Measurements from ENCODE around the gene MGMT. TPM values are rescaled to one million over a fixed set of nuclear protein-coding genes. Genes with fewer than 3 reads are reported as not detected.

MGMT gene
- total and polyA plus RNA-seq, 8 donors = 1.2 to 37.8 (median 21.3) TPM

GRCh38 chr10:129450391-129450790, 16.6 kb upstream of the MGMT start:
- H3K27ac ChIP-seq = no peak overlapping the region
- no peak for DNase-seq
- no peak overlapping the region for H3K4me3 ChIP-seq
- WGBS, 5 donors = 67 to 81% (median 76%) methylated on average over 3 of the region's 3 CpGs
- no peaks in the 10 kb centered on the region for H3K9me3 ChIP-seq
- intact Hi-C loops (cut with DNase I; ENCODE audit: low total_unique reads) = no loop called here
- peaks cover 0 to 23% (median 0%) of the 10 kb centered on the region in 3 donors for H3K27me3 ChIP-seq
- no peaks in the 10 kb centered on the region for H3K36me3 ChIP-seq
- H3K4me1 ChIP-seq = no peaks in the 10 kb centered on the region
- TF ChIP-seq EP300 (IDR thresholded peaks at IDR 0.05) (no peak), CTCF (IDR thresholded peaks at IDR 0.05) (no peak), POLR2A (IDR thresholded peaks at IDR 0.05) (no peak)

- no peak for DNase-seq
- 68 to 83% (median 72%) methylated on average over 6 of the region's 6 CpGs for WGBS, 5 donors
Observed at GRCh38 chr10:129455625-129456024, 11.4 kb upstream of the MGMT start.

GRCh38 chr10:129459762-129460539, 7.1 kb upstream of the MGMT start:
- Histone ChIP-seq H3K4me3 (no peak overlapping the region), H3K27me3 (peaks cover 0 to 35% (median 0%) of the 10 kb centered on the region in 3 donors), H3K9me3 (no peaks in the 10 kb centered on the region), H3K4me1 (peaks cover 0 to 8% (median 0%) of the 10 kb centered on the region in 4 donors), H3K27ac (no peak overlapping the region), H3K36me3 (no peaks in the 10 kb centered on the region)
- 88 to 95% (median 92%) methylated on average over 10 of the region's 10 CpGs for WGBS, 5 donors
- no peak for DNase-seq
- intact Hi-C loops (cut with DNase I; ENCODE audit: low total_unique reads) = loop anchor here (10.0 kb wide), 1 partner anchor 655 kb away; the partner anchor contains the start of gene C10orf143
- TF ChIP-seq POLR2AphosphoS5 (IDR thresholded peaks at IDR 0.05) (no peak), POLR2A (IDR thresholded peaks at IDR 0.05) (no peak), EP300 (IDR thresholded peaks at IDR 0.05) (no peak), CTCF (IDR thresholded peaks at IDR 0.05) (no peak)

More at GRCh38 chr10:129455625-129456024, 11.4 kb upstream of the MGMT start:
- H3K27ac ChIP-seq = no peak overlapping the region
- H3K27me3 ChIP-seq = peaks cover 0 to 37% (median 0%) of the 10 kb centered on the region in 3 donors
- TF ChIP-seq POLR2A (IDR thresholded peaks at IDR 0.05) (no peak), POLR2AphosphoS5 (IDR thresholded peaks at IDR 0.05) (no peak), EP300 (IDR thresholded peaks at IDR 0.05) (no peak), CTCF (IDR thresholded peaks at IDR 0.05) (no peak)
- H3K4me1 ChIP-seq = peaks cover 0 to 8% (median 0%) of the 10 kb centered on the region in 4 donors
- H3K36me3 ChIP-seq = no peaks in the 10 kb centered on the region
- no peaks in the 10 kb centered on the region for H3K9me3 ChIP-seq
- intact Hi-C loops (cut with DNase I; ENCODE audit: low total_unique reads) = no loop called here
- no peak overlapping the region for H3K4me3 ChIP-seq

GRCh38 chr10:129462257-129462795, 4.7 kb upstream of the MGMT start:
- 81 to 84% (median 81%) methylated on average over 5 to 6 of the region's 6 CpGs for WGBS, 5 donors
- Histone ChIP-seq H3K4me1 (peaks cover 5 to 14% (median 11%) of the 10 kb centered on the region in 4 donors), H3K27me3 (peaks cover 0 to 21% (median 0%) of the 10 kb centered on the region in 3 donors), H3K4me3 (no peak overlapping the region), H3K9me3 (no peaks in the 10 kb centered on the region), H3K36me3 (no peaks in the 10 kb centered on the region), H3K27ac (no peak overlapping the region)
- no peak for TF ChIP-seq POLR2A (IDR thresholded peaks at IDR 0.05)
- TF ChIP-seq CTCF (IDR thresholded peaks at IDR 0.05) = no peak
- no peak for TF ChIP-seq EP300 (IDR thresholded peaks at IDR 0.05)
- TF ChIP-seq POLR2AphosphoS5 (IDR thresholded peaks at IDR 0.05) = no peak
- no peak for DNase-seq
- intact Hi-C loops (cut with DNase I; ENCODE audit: low total_unique reads) = loop anchor here (10.0 kb wide), 1 partner anchor 652 kb away; the partner anchor contains the start of gene C10orf143
